Astrocyte of the spinal cord (primary cell): ENCODE results near the gene CCR9.
"Not testable (repeated sequence)": the region's sequence is repeated elsewhere in the genome, so short reads cannot be mapped to it uniquely, and the experiment has no call there.

Experiments
- DNase-seq: peaks from one replicate; pipeline ENCODE4 v3.0.0; 2011; ENCODE audit warnings: low read depth, low spot score
- H3K4me3 ChIP-seq: 2 replicates; pipeline ENCODE4 v1.5.1; 2011; ENCODE audit warnings: low read depth, mild to moderate bottlenecking, low read length, moderate library complexity
- in situ Hi-C: cut with HindIII; loops from 2 replicates; pipeline ENCODE4 v1.10.0; 2017; ENCODE audit warnings: low sequenced_read_pairs
- TF ChIP-seq, protein P1 (sequence below): IDR thresholded peaks from 2 replicates; pipeline ENCODE4 v1.5.1; 2012; ENCODE audit warnings: low read depth, mild to moderate bottlenecking, low read length, inconsistent platforms

The CCR9 gene

DNA sequence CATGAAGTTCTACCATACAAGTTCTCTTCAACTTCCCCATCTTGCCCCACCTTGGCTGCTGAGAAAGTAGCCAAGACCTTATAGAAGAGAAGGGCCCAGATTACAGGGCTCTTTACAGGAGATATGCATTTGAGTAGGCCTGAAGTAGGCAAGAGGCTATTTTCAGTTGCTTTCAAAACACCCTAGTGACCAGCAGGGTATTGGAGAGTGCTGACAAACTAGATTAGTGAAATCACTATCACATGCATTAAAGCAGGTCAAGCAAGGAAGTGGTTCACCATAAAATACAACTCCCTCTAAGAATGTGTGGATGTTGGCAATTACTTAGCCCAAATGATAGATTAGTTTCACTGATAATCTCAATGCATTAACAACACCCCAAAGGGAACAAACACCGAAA, 41.7 kb upstream of the CCR9 start:
- TF ChIP-seq, protein P1, sequence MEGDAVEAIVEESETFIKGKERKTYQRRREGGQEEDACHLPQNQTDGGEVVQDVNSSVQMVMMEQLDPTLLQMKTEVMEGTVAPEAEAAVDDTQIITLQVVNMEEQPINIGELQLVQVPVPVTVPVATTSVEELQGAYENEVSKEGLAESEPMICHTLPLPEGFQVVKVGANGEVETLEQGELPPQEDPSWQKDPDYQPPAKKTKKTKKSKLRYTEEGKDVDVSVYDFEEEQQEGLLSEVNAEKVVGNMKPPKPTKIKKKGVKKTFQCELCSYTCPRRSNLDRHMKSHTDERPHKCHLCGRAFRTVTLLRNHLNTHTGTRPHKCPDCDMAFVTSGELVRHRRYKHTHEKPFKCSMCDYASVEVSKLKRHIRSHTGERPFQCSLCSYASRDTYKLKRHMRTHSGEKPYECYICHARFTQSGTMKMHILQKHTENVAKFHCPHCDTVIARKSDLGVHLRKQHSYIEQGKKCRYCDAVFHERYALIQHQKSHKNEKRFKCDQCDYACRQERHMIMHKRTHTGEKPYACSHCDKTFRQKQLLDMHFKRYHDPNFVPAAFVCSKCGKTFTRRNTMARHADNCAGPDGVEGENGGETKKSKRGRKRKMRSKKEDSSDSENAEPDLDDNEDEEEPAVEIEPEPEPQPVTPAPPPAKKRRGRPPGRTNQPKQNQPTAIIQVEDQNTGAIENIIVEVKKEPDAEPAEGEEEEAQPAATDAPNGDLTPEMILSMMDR, result no peak
- in situ Hi-C loops, result no loop called here
- DNase-seq, result no peak
- H3K4me3 ChIP-seq, result no peak overlapping the region

DNA sequence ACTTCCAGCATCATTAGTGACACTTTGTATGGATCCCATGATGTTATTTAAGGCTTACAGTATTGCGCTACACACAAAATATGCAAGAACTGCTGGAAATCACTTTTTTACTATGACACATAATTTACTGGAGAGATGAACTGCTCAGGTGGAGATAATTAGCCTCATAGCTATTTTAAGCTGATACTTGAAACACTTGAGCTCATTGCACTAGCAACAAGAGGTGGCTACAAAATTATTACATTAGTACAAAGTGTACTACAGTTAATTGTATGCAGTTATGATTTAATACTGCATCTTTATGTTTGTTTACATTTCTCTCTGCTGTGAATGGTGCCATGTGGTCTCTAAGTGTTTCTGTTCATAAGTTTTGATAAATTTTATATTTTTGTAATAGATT, 38.0 kb upstream of the CCR9 start:
- no peak overlapping the region for H3K4me3 ChIP-seq
- DNase-seq, result no peak
- in situ Hi-C loops, result no loop called here
- TF ChIP-seq, protein P1, result no peak

DNA sequence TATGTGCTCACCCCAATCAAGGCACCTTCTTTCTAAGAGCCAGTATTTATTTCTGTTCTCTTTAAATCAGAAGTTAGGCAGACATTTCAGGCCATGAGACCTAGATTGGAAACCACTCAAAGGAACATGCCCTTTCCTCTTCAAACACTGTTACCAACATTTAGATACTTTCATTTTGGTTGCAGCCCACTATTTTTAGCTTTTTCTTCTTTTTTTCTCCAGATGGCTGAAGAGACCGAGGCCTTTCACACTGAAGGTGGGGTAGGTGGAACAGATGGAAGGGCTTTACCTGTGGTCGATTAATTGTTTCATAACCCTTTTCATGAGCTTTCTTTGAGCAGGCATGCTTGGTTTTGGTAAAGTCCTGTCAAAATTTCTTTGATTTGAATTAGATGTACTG, 33.5 kb upstream of the CCR9 start:
- no peak for DNase-seq
- H3K4me3 ChIP-seq, result no peak overlapping the region
- TF ChIP-seq, protein P1, result no peak
- in situ Hi-C loops, result no loop called here

DNA sequence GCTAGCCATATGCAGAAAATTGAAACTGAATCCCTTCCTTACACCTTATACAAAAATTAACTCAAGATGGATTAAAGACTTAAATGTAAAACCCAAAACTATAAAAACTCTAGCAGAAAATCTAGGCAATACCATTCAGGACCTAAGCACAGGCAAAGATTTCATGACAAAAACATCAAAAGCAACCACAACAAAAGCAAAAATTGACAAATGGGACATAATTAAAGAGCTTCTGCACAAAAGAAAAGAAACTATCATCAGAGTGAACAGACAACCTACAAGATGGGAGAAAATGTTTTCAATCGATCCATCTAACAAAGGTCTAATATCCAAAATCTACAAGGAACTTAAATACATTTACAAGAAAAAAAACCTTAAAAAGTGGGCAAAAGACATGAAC, 30.0 kb upstream of the CCR9 start:
- DNase-seq, H3K4me3 ChIP-seq, in situ Hi-C loops: not testable (repeated sequence)

DNA sequence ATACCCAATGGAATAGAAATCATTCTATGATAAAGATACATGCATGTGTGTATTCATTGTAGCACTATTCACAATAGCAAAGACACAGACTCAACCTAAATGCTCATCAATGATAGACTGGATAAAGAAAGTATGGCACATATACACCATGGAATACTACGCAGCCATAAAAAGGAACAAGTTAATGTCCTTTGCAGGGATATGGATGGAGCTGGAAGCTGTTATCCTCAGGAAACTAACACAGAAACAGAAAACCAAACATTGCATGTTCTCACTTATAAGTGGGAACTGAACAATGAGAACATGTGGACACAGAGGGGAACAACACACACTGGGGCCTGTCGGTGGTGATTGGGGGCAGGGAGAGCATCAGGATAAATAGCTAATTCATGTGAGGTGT, 29.3 kb upstream of the CCR9 start:
- DNase-seq, in situ Hi-C loops, H3K4me3 ChIP-seq: not testable (repeated sequence)

DNA sequence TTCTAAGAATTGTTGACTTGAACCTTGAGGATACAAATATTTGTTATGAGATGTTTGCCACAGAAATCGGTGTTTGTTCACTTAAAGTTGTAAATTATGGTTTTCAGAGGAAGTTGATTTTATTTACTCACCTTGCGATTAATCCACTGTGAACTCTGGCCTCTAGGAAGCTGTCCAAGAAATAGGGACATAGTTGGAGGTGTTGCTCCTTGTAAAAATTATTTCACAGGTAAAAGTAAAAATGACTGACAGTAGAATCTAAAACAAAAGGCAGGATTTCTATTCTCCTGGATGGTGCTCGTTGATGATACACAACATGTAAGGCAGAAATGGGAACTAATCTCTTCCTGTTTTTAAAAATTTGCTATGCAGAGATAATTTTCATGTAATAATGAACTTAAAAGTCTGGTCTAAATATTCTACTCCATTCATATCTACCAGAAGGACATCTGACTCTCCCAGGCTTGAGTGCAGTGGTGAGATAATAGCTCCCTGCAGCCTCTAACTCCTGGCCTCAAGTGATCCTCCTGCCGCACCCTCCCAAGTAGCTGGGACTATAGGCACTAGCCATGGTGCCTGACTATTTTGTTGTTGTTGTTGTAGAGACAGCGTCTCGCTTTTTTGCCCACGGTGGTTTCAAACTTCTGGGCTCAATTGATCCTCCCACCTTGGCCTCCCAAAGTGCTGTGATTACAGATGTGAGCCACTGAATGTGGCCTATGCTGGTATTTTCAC, 27.4 kb upstream of the CCR9 start:
- TF ChIP-seq, protein P1, result no peak
- DNase-seq, result no peak
- no peak overlapping the region for H3K4me3 ChIP-seq
- in situ Hi-C loops, result no loop called here

DNA sequence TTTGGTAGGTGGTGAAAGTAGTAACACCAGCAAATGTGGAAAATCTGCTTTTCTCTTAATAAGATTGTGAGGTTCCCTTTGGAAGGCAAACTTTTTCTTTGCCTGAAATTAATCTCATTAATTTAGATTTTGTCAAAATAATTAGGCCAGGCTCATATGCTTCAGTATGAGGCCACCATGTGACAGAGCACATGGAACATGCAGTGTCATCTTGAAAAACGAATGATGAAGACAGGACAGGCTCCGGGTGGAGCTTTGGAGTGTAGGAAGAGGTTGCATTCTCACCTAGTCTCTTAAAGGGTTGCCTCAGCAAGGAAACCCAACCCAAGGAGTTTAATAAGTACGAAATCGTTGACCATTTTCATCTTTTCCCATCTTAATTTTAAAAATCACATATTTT, 25.9 kb upstream of the CCR9 start:
- no peak for DNase-seq
- TF ChIP-seq, protein P1, result no peak
- H3K4me3 ChIP-seq, result no peak overlapping the region
- in situ Hi-C loops, result no loop called here
